Stomach (tissue), 4 donors: ENCODE measurements around the gene PILRB.

ENCODE experiments used
- EP300 ChIP-seq: sonication (generic); formaldehyde crosslinking; IDR thresholded peaks from one replicate; pipeline ENCODE4 v1.6.1; 2017; ENCODE audit warnings: antibody characterized with exemption
- POLR2A ChIP-seq, 4 donors: fragments of 450-650 bp; IDR thresholded peaks; one replicate each; pipeline ENCODE4 v1.6.1; 2016; ENCODE audit warnings: antibody characterized with exemption in 4 of 4, control low read depth in 2 of 4, mild to moderate bottlenecking in 1 of 4, moderate library complexity in 1 of 4
- POLR2AphosphoS5 ChIP-seq, 3 donors: sonication (generic); formaldehyde crosslinking; IDR thresholded peaks; one replicate each; pipeline ENCODE4 v1.6.1; 2016; ENCODE audit warnings: antibody characterized with exemption in 3 of 3
- TF ChIP-seq, protein P1 (sequence below), 7 experiments: fragments of 450-650 bp in 4 of 7; fragments of 200-600 bp in 3 of 7; sonication (generic) in 3 of 7; IDR thresholded peaks; one replicate each; pipeline ENCODE4 v1.5.1; 2016 to 2019; ENCODE audit warnings: antibody characterized with exemption in 7 of 7, control low read depth in 2 of 7, mild to moderate bottlenecking in 1 of 7

DNA sequence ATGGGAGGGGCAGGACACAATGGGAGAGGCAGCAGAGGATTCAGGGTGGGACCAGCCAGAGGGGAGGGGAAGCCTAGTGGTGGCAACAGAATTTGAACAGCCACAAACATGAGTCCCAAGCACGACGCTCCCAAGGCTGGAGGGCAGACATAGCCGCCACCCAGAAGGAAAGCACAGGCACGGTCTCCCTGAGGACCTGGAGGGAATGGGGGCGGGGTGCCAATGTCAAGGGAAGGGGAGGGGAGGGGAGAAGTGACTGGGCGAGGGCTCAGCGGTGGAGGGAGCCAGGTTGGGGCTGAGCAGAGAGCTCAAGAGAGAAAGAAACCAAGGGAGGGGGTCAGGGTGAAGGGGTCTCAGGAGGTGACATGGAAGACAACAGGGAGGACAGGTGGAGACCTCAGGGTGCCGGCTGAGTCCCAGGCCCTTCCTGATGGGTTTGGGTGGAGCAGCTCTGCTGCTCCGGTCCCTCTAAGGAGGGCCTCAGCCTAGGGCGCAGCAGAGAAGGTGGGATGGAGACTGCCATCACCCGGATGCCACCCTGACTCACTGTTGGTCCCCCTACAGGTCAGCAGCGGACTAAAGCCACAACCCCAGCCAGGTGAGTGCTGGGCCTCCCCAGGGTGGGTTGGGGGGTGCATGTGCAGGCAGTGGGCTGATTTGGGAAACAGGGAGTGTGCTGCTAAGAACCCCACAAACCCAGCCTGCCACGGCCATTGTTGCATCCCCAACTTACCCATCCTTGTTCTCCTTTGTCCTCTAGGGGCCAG lies 39.6 kb downstream of the PILRB start:
- TF ChIP-seq EP300 (no peak), POLR2A (IDR thresholded peaks at IDR 0.05) (no peak), POLR2AphosphoS5 (IDR thresholded peaks at IDR 0.05) (no peak)
- TF ChIP-seq, protein P1, sequence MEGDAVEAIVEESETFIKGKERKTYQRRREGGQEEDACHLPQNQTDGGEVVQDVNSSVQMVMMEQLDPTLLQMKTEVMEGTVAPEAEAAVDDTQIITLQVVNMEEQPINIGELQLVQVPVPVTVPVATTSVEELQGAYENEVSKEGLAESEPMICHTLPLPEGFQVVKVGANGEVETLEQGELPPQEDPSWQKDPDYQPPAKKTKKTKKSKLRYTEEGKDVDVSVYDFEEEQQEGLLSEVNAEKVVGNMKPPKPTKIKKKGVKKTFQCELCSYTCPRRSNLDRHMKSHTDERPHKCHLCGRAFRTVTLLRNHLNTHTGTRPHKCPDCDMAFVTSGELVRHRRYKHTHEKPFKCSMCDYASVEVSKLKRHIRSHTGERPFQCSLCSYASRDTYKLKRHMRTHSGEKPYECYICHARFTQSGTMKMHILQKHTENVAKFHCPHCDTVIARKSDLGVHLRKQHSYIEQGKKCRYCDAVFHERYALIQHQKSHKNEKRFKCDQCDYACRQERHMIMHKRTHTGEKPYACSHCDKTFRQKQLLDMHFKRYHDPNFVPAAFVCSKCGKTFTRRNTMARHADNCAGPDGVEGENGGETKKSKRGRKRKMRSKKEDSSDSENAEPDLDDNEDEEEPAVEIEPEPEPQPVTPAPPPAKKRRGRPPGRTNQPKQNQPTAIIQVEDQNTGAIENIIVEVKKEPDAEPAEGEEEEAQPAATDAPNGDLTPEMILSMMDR (IDR thresholded peaks at IDR 0.05) = no peak
